A673 (cell line): ENCODE results near the gene CLEC9A. TPM values are rescaled to one million over a fixed set of nuclear protein-coding genes. Genes with fewer than 3 reads are reported as not detected.
A peak's percentile ranks its signal among the peaks of the same experiment; 100 is the strongest.

ENCODE experiments used
- BruUV-seq: library from RNA; stranded (reverse); fragments of 400-500 nt; replicated peaks from 2 replicates; lab custom pipeline; 2021; lab: Mats Ljungman, UMichigan
- CTCF ChIA-PET: fragments of 300-600 bp; sonication (Branson Sonifier 250); formaldehyde crosslinking; loops from one replicate; lab custom pipeline; 2022; ENCODE audit warnings: antibody characterized with exemption; lab: Charles Lee
- POLR2A ChIA-PET: fragments of 300-600 bp; sonication (Branson Sonifier 250); formaldehyde crosslinking; loops from one replicate; lab custom pipeline; 2022; ENCODE audit warnings: antibody characterized with exemption; ENCODE audit not compliant: low non-redundant PET; lab: Charles Lee
- DNase-seq: peaks from one replicate; pipeline ENCODE4 v3.0.0-alpha.2; 2015; ENCODE audit warnings: low spot score
- H3K27ac ChIP-seq: fragments of 200-600 bp; sonication (generic); 2 replicates; pipeline ENCODE4 v1.5.1; 2016; ENCODE audit warnings: mixed run types, low read depth, mild to moderate bottlenecking, mixed read lengths, antibody characterized with exemption, low read length; ENCODE audit not compliant: poor library complexity, severe bottlenecking
- H3K27me3 ChIP-seq: fragments of 200-600 bp; sonication (generic); replicated peaks from 2 replicates; pipeline ENCODE4 v1.6.1; 2017; ENCODE audit warnings: mixed run types, low read depth, mild to moderate bottlenecking, mixed read lengths, antibody characterized with exemption, low read length; ENCODE audit not compliant: insufficient read depth, poor library complexity
- H3K36me3 ChIP-seq: fragments of 200-600 bp; sonication (generic); 2 replicates; pipeline ENCODE4 v1.6.1; 2016; ENCODE audit warnings: mixed run types, mild to moderate bottlenecking, mixed read lengths, antibody characterized with exemption, low read length; ENCODE audit not compliant: insufficient read depth, poor library complexity, severe bottlenecking
- H3K4me1 ChIP-seq: fragments of 200-600 bp; sonication (generic); 2 replicates; pipeline ENCODE4 v1.6.1; 2017; ENCODE audit warnings: mixed run types, mild to moderate bottlenecking, mixed read lengths, antibody characterized with exemption, low read length; ENCODE audit not compliant: insufficient read depth, poor library complexity, severe bottlenecking
- H3K4me3 ChIP-seq: fragments of 200-600 bp; sonication (generic); 2 replicates; pipeline ENCODE4 v1.5.1; 2016; ENCODE audit warnings: low read depth, mixed run types, mild to moderate bottlenecking, mixed read lengths, low read length; ENCODE audit not compliant: poor library complexity, severe bottlenecking
- H3K9me3 ChIP-seq: fragments of 200-600 bp; sonication (generic); 2 replicates; pipeline ENCODE4 v1.6.1; 2016; ENCODE audit warnings: mixed run types, low read depth, mild to moderate bottlenecking, mixed read lengths, antibody characterized with exemption, low read length; ENCODE audit not compliant: poor library complexity, severe bottlenecking
- EZH2 ChIP-seq: fragments of 200-600 bp; sonication (generic); IDR thresholded peaks from 2 replicates; pipeline ENCODE4 v1.6.1; 2017; ENCODE audit warnings: borderline replicate concordance, low read depth, mild to moderate bottlenecking, mixed read lengths, antibody characterized with exemption, low read length; ENCODE audit not compliant: poor library complexity, severe bottlenecking
- intact Hi-C: fragments of 100-400 bp; cut with micrococcal nuclease; formaldehyde crosslinking; loops from one replicate; pipeline ENCODE4 v1.10.0; 2022; ENCODE audit not compliant: unreplicated experiment
- total RNA-seq: library from RNA; stranded (reverse); gene quantifications from 2 replicates; pipeline ENCODE4 v1.2.3, GENCODE V29; 2021
- TF ChIP-seq, protein P1 (sequence below): fragments of 300-800, 200-600 bp; sonication (generic); conservative IDR thresholded peaks from 2 replicates; pipeline ENCODE4 v1.5.1; 2017; ENCODE audit warnings: low read depth, mild to moderate bottlenecking, antibody characterized with exemption, low read length, moderate library complexity, mixed read lengths

CLEC9A gene
- total RNA-seq, 1 experiment from 2014 or later = not detected

DNA sequence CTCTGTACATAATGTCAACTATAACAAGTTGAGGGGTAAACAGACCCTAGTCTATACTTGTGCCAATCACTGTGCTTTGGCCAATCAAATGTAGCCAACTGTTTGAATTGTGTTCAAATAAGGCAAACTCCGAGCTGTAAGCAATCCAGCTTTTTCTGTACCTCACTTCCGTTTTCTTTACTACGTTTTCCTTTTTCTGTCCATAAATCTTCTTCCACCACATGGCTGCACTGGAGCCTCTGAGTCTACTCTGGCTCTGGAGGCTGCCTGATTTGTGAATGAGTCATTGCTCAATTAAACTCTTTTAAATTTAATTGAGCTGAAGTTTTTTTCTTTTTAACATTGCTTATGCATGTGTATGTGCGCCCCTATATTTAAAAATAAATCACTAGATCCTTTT, 38.6 kb downstream of the CLEC9A start:
- Histone ChIP-seq H3K27me3 (no peaks in the 10 kb centered on the region), H3K4me3 (no peak overlapping the region), H3K27ac (peak overlapping the region; percentile 82), H3K9me3 (no peaks in the 10 kb centered on the region), H3K36me3 (no peaks in the 10 kb centered on the region), H3K4me1 (peaks cover 40% of the 10 kb centered on the region)
- intact Hi-C loops = no loop called here
- BruUV-seq = no TSS peak
- ChIA-PET POLR2A (interaction anchor here (0.6 kb wide), 1 partner anchor 59 kb away, joined by 5 read pairs; no protein-coding TSS in a partner anchor), CTCF (no interaction called here)
- no peak for TF ChIP-seq EZH2
- TF ChIP-seq, protein P1, sequence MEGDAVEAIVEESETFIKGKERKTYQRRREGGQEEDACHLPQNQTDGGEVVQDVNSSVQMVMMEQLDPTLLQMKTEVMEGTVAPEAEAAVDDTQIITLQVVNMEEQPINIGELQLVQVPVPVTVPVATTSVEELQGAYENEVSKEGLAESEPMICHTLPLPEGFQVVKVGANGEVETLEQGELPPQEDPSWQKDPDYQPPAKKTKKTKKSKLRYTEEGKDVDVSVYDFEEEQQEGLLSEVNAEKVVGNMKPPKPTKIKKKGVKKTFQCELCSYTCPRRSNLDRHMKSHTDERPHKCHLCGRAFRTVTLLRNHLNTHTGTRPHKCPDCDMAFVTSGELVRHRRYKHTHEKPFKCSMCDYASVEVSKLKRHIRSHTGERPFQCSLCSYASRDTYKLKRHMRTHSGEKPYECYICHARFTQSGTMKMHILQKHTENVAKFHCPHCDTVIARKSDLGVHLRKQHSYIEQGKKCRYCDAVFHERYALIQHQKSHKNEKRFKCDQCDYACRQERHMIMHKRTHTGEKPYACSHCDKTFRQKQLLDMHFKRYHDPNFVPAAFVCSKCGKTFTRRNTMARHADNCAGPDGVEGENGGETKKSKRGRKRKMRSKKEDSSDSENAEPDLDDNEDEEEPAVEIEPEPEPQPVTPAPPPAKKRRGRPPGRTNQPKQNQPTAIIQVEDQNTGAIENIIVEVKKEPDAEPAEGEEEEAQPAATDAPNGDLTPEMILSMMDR = no peak
- DNase-seq = peak; percentile 90

DNA sequence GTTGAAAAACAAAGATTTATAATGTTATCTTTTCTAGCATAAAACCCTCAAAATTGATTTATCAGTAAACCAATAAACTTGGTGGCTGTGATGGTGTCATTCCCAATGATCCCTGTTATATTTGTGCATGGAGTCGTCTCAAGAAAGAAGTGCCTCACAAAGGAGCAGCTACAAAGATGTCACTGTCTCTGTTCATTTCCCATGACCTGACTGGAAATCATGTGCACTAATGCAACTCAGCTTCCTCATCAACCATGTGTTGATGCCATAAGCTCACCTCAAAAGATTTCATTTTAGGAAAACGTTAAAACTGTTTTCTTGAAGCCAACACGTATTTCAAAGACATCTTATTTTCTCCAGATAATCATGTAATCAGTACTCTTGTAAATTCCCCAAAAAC, 39.5 kb downstream of the CLEC9A start:
- H3K27ac ChIP-seq = peak overlapping the region; percentile 82
- no TSS peak for BruUV-seq
- H3K36me3 ChIP-seq = no peaks in the 10 kb centered on the region
- H3K4me3 ChIP-seq = no peak overlapping the region
- H3K27me3 ChIP-seq = no peaks in the 10 kb centered on the region
- H3K9me3 ChIP-seq = no peaks in the 10 kb centered on the region
- intact Hi-C loops = no loop called here
- no peak for DNase-seq
- POLR2A ChIA-PET = no interaction called here
- CTCF ChIA-PET = no interaction called here
- TF ChIP-seq, protein P1 = no peak
- H3K4me1 ChIP-seq = peaks cover 40% of the 10 kb centered on the region

DNA sequence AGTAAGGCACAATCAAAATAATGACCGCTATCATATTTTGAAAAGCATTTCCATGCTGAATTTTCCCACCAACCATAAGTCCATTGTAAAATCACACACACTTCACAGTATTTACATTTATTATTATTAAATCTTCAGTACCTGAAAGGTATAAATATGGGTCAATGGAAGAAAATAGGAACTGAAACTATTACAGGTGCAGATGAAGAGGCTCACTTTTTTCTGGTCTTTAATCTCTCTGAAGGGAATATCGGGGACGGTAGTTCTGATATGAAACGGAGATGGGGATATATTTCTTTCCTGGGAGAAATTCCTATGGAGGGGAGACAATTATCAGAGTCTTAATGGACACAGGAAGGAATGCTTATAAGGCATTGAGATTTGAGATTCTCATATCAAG, 39.9 kb downstream of the CLEC9A start:
- H3K4me1 ChIP-seq = peaks cover 40% of the 10 kb centered on the region
- DNase-seq = no peak
- intact Hi-C loops = no loop called here
- CTCF ChIA-PET = interaction anchor here (0.6 kb wide), 1 partner anchor 44 kb away, joined by 3 read pairs; no protein-coding TSS in a partner anchor
- no peak for TF ChIP-seq EZH2
- TF ChIP-seq, protein P1 = no peak
- no peaks in the 10 kb centered on the region for H3K36me3 ChIP-seq
- no peaks in the 10 kb centered on the region for H3K27me3 ChIP-seq
- no TSS peak for BruUV-seq
- POLR2A ChIA-PET = no interaction called here
- H3K27ac ChIP-seq = no peak overlapping the region
- no peak overlapping the region for H3K4me3 ChIP-seq
- no peaks in the 10 kb centered on the region for H3K9me3 ChIP-seq
